ENCODE results near the gene CELF1. TPM values are rescaled to one million over a fixed set of nuclear protein-coding genes. Genes with fewer than 3 reads are reported as not detected.

Gene CELF1
- total and polyA plus RNA-seq, 2 of the 4 experiments (the other 2 are of a cell fraction) = 63.3 to 135 TPM

- Histone ChIP-seq H3K9me3 (ENCODE audit: control insufficient read depth, insufficient read depth, low read length) (peaks cover 3% of the 10 kb centered on the region), H2AFZ (replicated peaks; ENCODE audit: low read length, poor library complexity) (no peak overlapping the region), H2BK15ac (ENCODE audit: low read depth, low read length) (no peak overlapping the region), H2BK5ac (ENCODE audit: low read depth, low read length, poor library complexity, severe bottlenecking) (no peak overlapping the region), H3K18ac (ENCODE audit: low read depth, low read length) (no peak overlapping the region), H4K8ac (ENCODE audit: low read depth in 2 of 2, low read length in 2 of 2) (no peak overlapping the region), H4K91ac (ENCODE audit: insufficient read depth, low read depth, low read length) (no peak overlapping the region), H3K4me3 (ENCODE audit: insufficient read depth, low read depth, low read length) (no peak overlapping the region), H3K23ac (ENCODE audit: low read depth, low read length) (no peak overlapping the region), H3K4ac (ENCODE audit: low read depth, low read length) (no peak overlapping the region), H2AK5ac (ENCODE audit: low read depth, low read length) (no peak overlapping the region), H3K4me1 (ENCODE audit: control insufficient read depth, insufficient read depth, low read length) (no peaks in the 10 kb centered on the region), H2BK20ac (ENCODE audit: low read depth, low read length) (no peak overlapping the region), H4K20me1 (ENCODE audit: insufficient read depth, low read length) (no peaks in the 10 kb centered on the region), H3K9ac (ENCODE audit: low read depth, low read length) (no peak overlapping the region), H3K79me1 (ENCODE audit: low read depth in 1 of 2, low read length in 2 of 2) (no peaks in the 10 kb centered on the region), H3K56ac (ENCODE audit: extremely low read depth, insufficient read depth, low read length) (no peak overlapping the region), H4K5ac (ENCODE audit: low read depth, low read length) (no peak overlapping the region), H3K36me3 (ENCODE audit: control insufficient read depth, insufficient read depth, low read length) (no peaks in the 10 kb centered on the region), H3K27me3 (ENCODE audit: control insufficient read depth, insufficient read depth, low read length) (peaks cover 57% of the 10 kb centered on the region), H3K9me1 (ENCODE audit: insufficient read depth, low read length) (no peaks in the 10 kb centered on the region), H2AK9ac (replicated peaks; ENCODE audit: low read depth, low read length, poor library complexity) (no peak overlapping the region), H3K27ac (ENCODE audit: insufficient read depth, low read length) (no peak overlapping the region), H3K14ac (replicated peaks; ENCODE audit: low read depth, low read length) (no peak overlapping the region), H3K4me2 (ENCODE audit: low read depth, low read length) (no peak overlapping the region), H2BK120ac (ENCODE audit: low read depth, low read length) (no peak overlapping the region)
- no peak for TF ChIP-seq SMC3 (IDR thresholded peaks at IDR 0.05; ENCODE audit: low read depth, low read length)
- TF ChIP-seq MAFK (IDR thresholded peaks at IDR 0.05; ENCODE audit: low read depth, low read length) = no peak
- no peak for TF ChIP-seq RAD21 (IDR thresholded peaks at IDR 0.05; ENCODE audit: low read length)
- TF ChIP-seq CTCF (conservative IDR thresholded peaks at IDR 0.05; ENCODE audit: low read depth, low read length) = no peak
- no TSS peak for BruUV-seq (replicated peaks)
- dilution Hi-C loops (cut with HindIII; ENCODE audit: low sequenced_read_pairs, unreplicated experiment) = no loop called here
- intact Hi-C loops (cut with micrococcal nuclease) = no loop called here
- in situ Hi-C loops (cut with MboI; ENCODE audit: low sequenced_read_pairs) = no loop called here
- CTCF ChIA-PET = no interaction called here
- ATAC-seq (ENCODE audit: low read depth) = no peak
- 75% methylated on average over 2 of the region's 4 CpGs; no CpG with 5 or more reads in 1 of the 2 experiments for WGBS, 2 experiments (ENCODE audit: extremely low coverage in 2 of 2, insufficient read length in 1 of 2)
- POLR2A ChIA-PET (ENCODE audit: unreplicated experiment) = no interaction called here
- no peak for DNase-seq
Measured at GRCh38 chr11:47592251-47592650, 39.3 kb upstream of the CELF1 start.

Data from IMR-90 (cell line).